NT2/D1 (cell line): ENCODE measurements around the gene MRTFA.

ENCODE experiments used
- SUZ12 ChIP-seq: IDR thresholded peaks from 2 replicates; pipeline ENCODE4 v1.6.1; 2011; ENCODE audit not compliant: insufficient read length, insufficient read depth; ENCODE audit errors: extremely low read depth
- YY1 ChIP-seq: IDR thresholded peaks from 2 replicates; pipeline ENCODE4 v1.6.1; 2011; ENCODE audit not compliant: insufficient read length, insufficient read depth
- ZNF274 ChIP-seq: IDR thresholded peaks from 2 replicates; pipeline ENCODE4 v1.6.1; 2011; ENCODE audit warnings: mild to moderate bottlenecking, low read depth, low read length

DNA sequence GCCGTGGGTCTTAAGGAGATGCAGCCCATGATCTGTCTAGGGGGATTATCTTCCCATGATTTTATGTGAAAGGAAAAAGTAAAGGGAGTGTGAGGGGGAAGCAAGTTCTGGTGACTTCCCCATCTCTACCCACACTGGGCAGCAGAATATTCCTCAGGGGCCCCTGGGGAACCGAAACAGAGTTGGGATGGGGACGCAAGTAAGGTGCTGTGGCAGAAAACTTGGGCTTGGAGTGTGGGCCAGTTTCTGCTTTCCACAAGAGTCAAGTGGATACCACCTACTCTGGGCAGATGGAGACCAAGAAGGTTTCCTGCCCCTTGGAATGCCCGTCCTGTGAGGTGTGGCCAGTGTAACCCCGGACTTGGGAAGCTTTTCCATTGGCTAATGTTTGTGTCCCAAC is 201.8 kb downstream of the MRTFA start:
- TF ChIP-seq YY1, result no peak
- TF ChIP-seq ZNF274, result no peak
- TF ChIP-seq SUZ12, result no peak
